Astrocyte (in vitro differentiated cells and primary cell): ENCODE results near the gene ATP1A3. TPM values are rescaled to one million over a fixed set of nuclear protein-coding genes. Genes with fewer than 3 reads are reported as not detected.

Experiments used
- total RNA-seq: library from RNA; stranded (reverse); gene quantifications from 2 replicates; pipeline ENCODE4 v1.2.1, GENCODE V29; 2021

The ATP1A3 gene
- total RNA-seq, 1 donor from 2014 or later, result 3.4 TPM

Other genes with a start within 250 kb of the ATP1A3 start
- gene CEACAM6, start 238.7 kb downstream of the ATP1A3 start, total RNA-seq, result not detected in 2 replicates
- not detected in 2 replicates for gene CEACAM3, start 197.6 kb downstream of the ATP1A3 start, total RNA-seq
- gene LYPD4, start 149.5 kb downstream of the ATP1A3 start, total RNA-seq, result not detected in 2 replicates
- gene DMRTC2, start 149.2 kb downstream of the ATP1A3 start, total RNA-seq, result not detected in 2 replicates
- gene RPS19, start 134.0 kb downstream of the ATP1A3 start, total RNA-seq, result 2,868 and 3,078 TPM in 2 replicates
- gene CD79A, start 117.0 kb downstream of the ATP1A3 start, total RNA-seq, result 0.30 and 0.41 TPM in 2 replicates
- gene ARHGEF1, start 111.0 kb downstream of the ATP1A3 start, total RNA-seq, result 69.8 and 73.1 TPM in 2 replicates
- 0.36 and 0.41 TPM in 2 replicates for gene ERFL, start 65.8 kb downstream of the ATP1A3 start, total RNA-seq
- gene RABAC1, start 34.9 kb downstream of the ATP1A3 start, total RNA-seq, result 257 and 278 TPM in 2 replicates
- gene GRIK5, start 76.0 kb upstream of the ATP1A3 start, total RNA-seq, result 9.2 and 12.1 TPM in 2 replicates
- gene ZNF574, start 81.9 kb upstream of the ATP1A3 start, total RNA-seq, result 20.0 and 20.2 TPM in 2 replicates
- 7.7 and 8.3 TPM in 2 replicates for gene POU2F2, start 138.2 kb upstream of the ATP1A3 start, total RNA-seq
- 24.4 and 26.1 TPM in 2 replicates for gene DEDD2, start 223.4 kb upstream of the ATP1A3 start, total RNA-seq
- 20.2 and 21.6 TPM in 2 replicates for gene ZNF526, start 226.1 kb upstream of the ATP1A3 start, total RNA-seq
- 49.5 and 50.3 TPM in 2 replicates for gene GSK3A, start 248.4 kb upstream of the ATP1A3 start, total RNA-seq